GM18508 (cell line): Measurements from ENCODE around the gene IP6K1.

Experiments
- ATAC-seq: cut with Tn5 transposase; IDR thresholded peaks from one replicate; pipeline ENCODE4 v1.9.1; 2021; ENCODE audit warnings: moderate number of reproducible peaks; ENCODE audit not compliant: insufficient read depth, unreplicated experiment

IP6K1 gene

DNA sequence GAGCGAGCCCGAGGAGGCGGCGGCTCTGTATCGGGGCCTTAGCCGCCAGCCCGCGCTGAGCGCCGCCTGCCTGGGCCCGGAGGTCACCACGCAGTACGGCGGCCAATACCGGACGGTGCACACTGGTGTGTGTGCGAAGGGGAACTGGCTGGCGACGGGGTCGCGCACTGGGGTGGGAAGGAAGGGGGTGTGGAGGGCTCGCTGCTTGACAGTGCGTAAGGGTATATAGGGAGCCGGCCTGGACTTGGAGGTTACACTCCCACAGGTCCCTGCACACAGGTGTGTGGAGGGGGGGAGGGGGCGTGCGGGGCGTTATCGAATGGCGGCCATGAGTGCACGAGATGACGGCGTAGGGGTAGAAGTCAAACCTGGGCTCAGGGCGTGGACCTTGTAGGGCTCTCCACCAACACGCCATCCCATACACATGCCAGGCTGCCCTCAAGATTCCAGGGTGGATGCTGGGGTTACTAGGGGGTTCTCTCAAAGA is 111.8 kb downstream of the IP6K1 start:
- peak; percentile 19 for ATAC-seq
